HepG2 (cell line): ENCODE measurements around the gene HINFP. TPM values are rescaled to one million over a fixed set of nuclear protein-coding genes. Genes with fewer than 3 reads are reported as not detected.

Experiments used
- ATAC-seq: fragments of 200-7000 bp; cut with Tn5 transposase; 3 replicates; pipeline ENCODE4 v1.9.1; 2020; ENCODE audit warnings: mild to moderate bottlenecking, moderate library complexity
- BruUV-seq: library from RNA; stranded (reverse); fragments of 400-500 nt; replicated peaks from 2 replicates; lab custom pipeline; 2021; lab: Mats Ljungman, UMichigan
- CTCF ChIA-PET: fragments of 300-600 bp; formaldehyde crosslinking; extraction: SDS; loops from one replicate; lab custom pipeline; 2021; ENCODE audit warnings: low total read pairs, inconsistent platforms, low intra/inter-chr PET ratio; lab: Yijun Ruan, JAX
- POLR2A ChIA-PET: fragments of 350-600 bp; sonication (Branson Sonifier 250); formaldehyde crosslinking; loops from one replicate; lab custom pipeline; 2020; ENCODE audit warnings: antibody characterized with exemption, inconsistent platforms; lab: Yijun Ruan, JAX
- DNase-seq: peaks from one replicate; pipeline ENCODE4 v3.0.0-alpha.2; 2015; ENCODE audit warnings: low spot score
- FAIRE-seq: peaks from 3 replicates; lab custom pipeline; 2011; peaks lifted over from hg19 to GRCh38; lab: Jason Lieb, UNC
- H2AFZ ChIP-seq: one replicate; pipeline ENCODE4 v1.6.1; 2011; ENCODE audit warnings: low read length, inconsistent platforms
- H3K27ac ChIP-seq: fragments of 300-600 bp; 3 replicates; pipeline ENCODE4 v1.8.0; 2011; ENCODE audit warnings: mixed run types, mild to moderate bottlenecking, mixed read lengths, low read length, inconsistent platforms; ENCODE audit not compliant: insufficient read depth; ENCODE audit errors: extremely low read length
- H3K27me3 ChIP-seq, 2 experiments: fragments of 200-600 bp in 1 of 2; 2 replicates in 1 of 2; 3 replicates in 1 of 2; pipeline versions ENCODE4 v1.6.0 to v1.8.0; 2011; ENCODE audit warnings: low read length in 2 of 2, mild to moderate bottlenecking in 2 of 2, moderate library complexity in 2 of 2, inconsistent platforms in 1 of 2; ENCODE audit not compliant: insufficient read depth in 2 of 2, control insufficient read depth in 1 of 2
- H3K36me3 ChIP-seq, 2 experiments: fragments of 200-600 bp in 1 of 2; replicated peaks in 1 of 2; 2 replicates in 1 of 2; 3 replicates in 1 of 2; pipeline versions ENCODE4 v1.5.1 to v1.8.0; 2011; ENCODE audit warnings: low read length in 2 of 2, inconsistent platforms in 1 of 2; ENCODE audit not compliant: insufficient read depth in 2 of 2, control insufficient read depth in 1 of 2
- H3K4me1 ChIP-seq: 2 replicates; pipeline ENCODE4 v1.5.1; 2012; ENCODE audit warnings: low read length, inconsistent platforms; ENCODE audit not compliant: insufficient read depth
- H3K4me2 ChIP-seq: 2 replicates; pipeline ENCODE4 v1.6.0; 2011; ENCODE audit warnings: low read depth, low read length, inconsistent platforms
- H3K4me3 ChIP-seq, 3 experiments: fragments of 200-600 bp in 1 of 3; sonication (generic), shearing (Covaris generic) in 1 of 3; replicated peaks in 1 of 3; 2 replicates each; pipeline ENCODE4 v1.5.1; 2011 to 2016; ENCODE audit warnings: low read length in 3 of 3, inconsistent platforms in 2 of 3, low read depth in 2 of 3, mild to moderate bottlenecking in 2 of 3, control low read depth in 1 of 3, mixed read lengths in 1 of 3; ENCODE audit not compliant: insufficient read depth in 1 of 3
- H3K79me2 ChIP-seq: one replicate; pipeline ENCODE4 v1.6.1; 2011; ENCODE audit warnings: low read length, inconsistent platforms; ENCODE audit not compliant: insufficient read depth
- H3K9ac ChIP-seq: 2 replicates; pipeline ENCODE4 v1.6.0; 2011; ENCODE audit warnings: mild to moderate bottlenecking, low read depth, low read length, inconsistent platforms; ENCODE audit not compliant: insufficient read depth
- H3K9me3 ChIP-seq: 2 replicates; pipeline ENCODE4 v1.5.1; 2012; ENCODE audit warnings: mild to moderate bottlenecking, low read length
- H4K20me1 ChIP-seq: 2 replicates; pipeline ENCODE4 v1.6.0; 2011; ENCODE audit warnings: inconsistent platforms, mild to moderate bottlenecking, low read length, moderate library complexity; ENCODE audit not compliant: insufficient read depth
- ARID2 ChIP-seq: sonication (generic); formaldehyde crosslinking; IDR thresholded peaks from 2 replicates; pipeline ENCODE4 v1.8.1; 2022; ENCODE audit warnings: mild to moderate bottlenecking, missing genetic modification reagents, borderline replicate concordance
- CC2D1A ChIP-seq: sonication (generic); formaldehyde crosslinking; IDR thresholded peaks from 2 replicates; pipeline ENCODE4 v1.8.1; 2023; ENCODE audit warnings: mild to moderate bottlenecking, missing genetic modification reagents
- CREB3 ChIP-seq: sonication (generic); formaldehyde crosslinking; IDR thresholded peaks from 2 replicates; pipeline ENCODE4 v1.5.0; 2020; ENCODE audit warnings: missing genetic modification reagents
- EEA1 ChIP-seq: sonication (generic); formaldehyde crosslinking; IDR thresholded peaks from 2 replicates; pipeline ENCODE4 v1.5.1; 2020; ENCODE audit warnings: mild to moderate bottlenecking, missing genetic modification reagents, borderline replicate concordance
- EP300 ChIP-seq, 3 experiments: sonication (generic) in 1 of 3; formaldehyde crosslinking in 1 of 3; IDR thresholded peaks; 2 replicates each; pipeline versions ENCODE4 v1.5.1 to v1.6.1; 2011 to 2020; ENCODE audit warnings: low read depth in 2 of 3, low read length in 2 of 3, borderline replicate concordance in 1 of 3, improper control_type of control experiment in 1 of 3, mild to moderate bottlenecking in 1 of 3, missing genetic modification reagents in 1 of 3, moderate library complexity in 1 of 3
- FOXK2 ChIP-seq: fragments of 450-650 bp; IDR thresholded peaks from 2 replicates; pipeline ENCODE4 v1.6.1; 2016
- GABPB1 ChIP-seq: IDR thresholded peaks from 2 replicates; pipeline ENCODE4 v1.6.1; 2016; ENCODE audit warnings: mild to moderate bottlenecking, missing genetic modification reagents, moderate library complexity, missing compliant biosample characterization
- KAT7 ChIP-seq: IDR thresholded peaks from 2 replicates; pipeline ENCODE4 v1.6.1; 2018; ENCODE audit warnings: borderline replicate concordance, missing compliant biosample characterization
- KDM4B ChIP-seq: sonication (generic); formaldehyde crosslinking; IDR thresholded peaks from 2 replicates; pipeline ENCODE4 v1.4.0; 2020; ENCODE audit warnings: missing genetic modification reagents
- MLLT10 ChIP-seq: sonication (generic); formaldehyde crosslinking; IDR thresholded peaks from 2 replicates; pipeline ENCODE4 v1.4.0; 2020; ENCODE audit warnings: missing genetic modification reagents
- MTF2 ChIP-seq: sonication (generic); formaldehyde crosslinking; IDR thresholded peaks from 2 replicates; pipeline ENCODE4 v1.5.0; 2020; ENCODE audit warnings: missing genetic modification reagents, borderline replicate concordance
- NPAS2 ChIP-seq: sonication (generic); formaldehyde crosslinking; IDR thresholded peaks from 2 replicates; pipeline ENCODE4 v1.8.0; 2022; ENCODE audit warnings: mild to moderate bottlenecking, missing genetic modification reagents, borderline replicate concordance
- SALL2 ChIP-seq: sonication (generic); formaldehyde crosslinking; IDR thresholded peaks from 2 replicates; pipeline ENCODE4 v1.8.1; 2023; ENCODE audit warnings: mild to moderate bottlenecking, missing genetic modification reagents, inconsistent platforms
- TAF1 ChIP-seq: sonication (generic); formaldehyde crosslinking; IDR thresholded peaks from 2 replicates; pipeline ENCODE4 v1.4.0; 2020; ENCODE audit warnings: missing genetic modification reagents
- ZFP36L2 ChIP-seq: sonication (generic); formaldehyde crosslinking; IDR thresholded peaks from 2 replicates; pipeline ENCODE4 v1.4.0; 2020; ENCODE audit warnings: missing genetic modification reagents
- ZFP82 ChIP-seq: sonication (generic); formaldehyde crosslinking; IDR thresholded peaks from 2 replicates; pipeline ENCODE4 v1.5.1; 2020; ENCODE audit warnings: mild to moderate bottlenecking, missing genetic modification reagents, borderline replicate concordance
- ZNF547 ChIP-seq: sonication (generic); formaldehyde crosslinking; IDR thresholded peaks from 2 replicates; pipeline ENCODE4 v1.5.1; 2020; ENCODE audit warnings: mild to moderate bottlenecking, missing genetic modification reagents
- ZNF550 ChIP-seq: sonication (generic); formaldehyde crosslinking; IDR thresholded peaks from 2 replicates; pipeline ENCODE4 v1.4.0; 2020; ENCODE audit warnings: mild to moderate bottlenecking, missing genetic modification reagents, borderline replicate concordance
- ZNF747 ChIP-seq: sonication (generic); formaldehyde crosslinking; IDR thresholded peaks from 2 replicates; pipeline ENCODE4 v1.8.1; 2023; ENCODE audit warnings: missing genetic modification reagents, mild to moderate bottlenecking, borderline replicate concordance
- WGBS: methylation state at CpG from one replicate; pipeline ENCODE4 v1.1.6; 2017; ENCODE audit warnings: low lambda C conversion rate; 5-methylcytosine and 5-hydroxymethylcytosine counted together
- in situ Hi-C: cut with HindIII; loops from 2 replicates; pipeline ENCODE4 v1.10.0; 2017; ENCODE audit warnings: low pct_unique_long_range_greater_than_20kb; ENCODE audit not compliant: extremely low pct_ligation_motif_present
- intact Hi-C: fragments of 100-400 bp; cut with micrococcal nuclease; formaldehyde crosslinking; loops from one replicate; pipeline ENCODE4 v1.10.0; 2022; ENCODE audit not compliant: unreplicated experiment
- polyA plus RNA-seq, 8 experiments: library from polyadenylated mRNA; depleted of rRNA in 3 of 8; stranded (reverse) in 7 of 8; unstranded in 1 of 8; fragments of >200 nt; fragmentation: Illumina TruSeq in 4 of 8; extraction: Trizol in 4 of 8; gene quantifications; 2 replicates each; pipeline versions ENCODE4 v1.2.1 to v1.2.3, GENCODE V29; 2011 to 2016; ENCODE audit warnings: low read depth in 4 of 8, missing spikeins in 1 of 8, mixed read lengths in 1 of 8; ENCODE audit not compliant: insufficient read depth in 1 of 8
- total RNA-seq, 5 experiments: library from RNA; depleted of rRNA; stranded (reverse); fragments of >200 nt; fragmentation: Illumina TruSeq; extraction: Trizol; gene quantifications; 2 replicates each; pipeline ENCODE4 v1.2.3, GENCODE V29; 2016; ENCODE audit warnings: low read depth in 1 of 5
- TF ChIP-seq, protein P1 (sequence below): sonication (generic); formaldehyde crosslinking; IDR thresholded peaks from 2 replicates; pipeline ENCODE4 v1.5.0; 2020; ENCODE audit warnings: missing genetic modification reagents
- TF ChIP-seq, protein P2 (sequence below): sonication (generic); formaldehyde crosslinking; conservative IDR thresholded peaks from 2 replicates; pipeline ENCODE4 v1.8.0; 2022; ENCODE audit warnings: low read depth, missing genetic modification reagents

Gene HINFP
- total and polyA plus RNA-seq, 2 of the 13 experiments (the other 11 are each of a cell fraction or from before 2014, with no cell fraction given), result 15.1 to 21.4 TPM

- CTCF ChIA-PET, result no interaction called here
- in situ Hi-C loops, result no loop called here
- Histone ChIP-seq H2AFZ (peak within 1 kb of the TSS; percentile 92), H3K27ac (peak within 1 kb of the TSS; percentile 98), H3K4me3 (peak within 1 kb of the TSS; percentile 71 to 93 (median 77)), H4K20me1 (no peaks in the 10 kb centered on the region), H3K79me2 (peaks cover 14% of the 10 kb centered on the region), H3K9me3 (no peaks in the 10 kb centered on the region), H3K4me1 (peaks cover 30% of the 10 kb centered on the region), H3K36me3 (peaks cover 4 to 26% of the 10 kb centered on the region in 2 experiments), H3K27me3 (no peaks in the 10 kb centered on the region; a peak in 1 of 5 replicates), H3K9ac (peak within 1 kb of the TSS; percentile 93), H3K4me2 (peak within 1 kb of the TSS; percentile 89)
- intact Hi-C loops, result no loop called here
- BruUV-seq, result TSS peak; percentile 97
- ATAC-seq (peak; percentile 89), DNase-seq (peak; percentile 92), FAIRE-seq (peak; percentile 93)
- under 1% methylated on average over 21 of the region's 45 CpGs for WGBS
- POLR2A ChIA-PET, result interaction anchor here (0.6 to 3.8 kb wide), 42 partner anchors 8 to 464 kb away, joined by 3 to 109 read pairs (median 4); partner anchors contain the start of genes BCL9L, C2CD2L, CBL and CENATAC
- TF ChIP-seq GABPB1 (CRISPR knock-in tag) (peak; percentile 98), FOXK2 (no peak), ARID2 (CRISPR knock-in tag) (no peak), ZNF547 (peak; percentile 63; the same call in 1 of the 2 replicates), TAF1 (CRISPR knock-in tag) (peak; percentile 60; the same call in 1 of the 2 replicates), ZFP82 (no peak), NPAS2 (no peak), KAT7 (CRISPR knock-in tag) (no peak; the same call in 1 of the 2 replicates), SALL2 (CRISPR knock-in tag) (peak; percentile 48; the same call in 1 of the 2 replicates), ZFP36L2 (CRISPR knock-in tag) (no peak), ZNF550 (CRISPR knock-in tag) (no peak), MTF2 (CRISPR knock-in tag) (no peak), KDM4B (peak; percentile 29; the same call in 1 of the 2 replicates), MLLT10 (CRISPR knock-in tag) (no peak), CREB3 (peak; percentile 54; the same call in 1 of the 2 replicates), EEA1 (CRISPR knock-in tag) (no peak), ZNF747 (CRISPR knock-in tag) (0 out of 2 replicates have a peak, but pooled peaks have one; percentile 39), CC2D1A (no peak), EP300 (IDR thresholded peaks at IDR 0.05; ENCODE audit: low read depth in 2 of 2, low read length in 2 of 2) (no peak), EP300 (CRISPR knock-in tag; IDR thresholded peaks at IDR 0.05; ENCODE audit: borderline replicate concordance) (no peak)
- TF ChIP-seq, protein P1, sequence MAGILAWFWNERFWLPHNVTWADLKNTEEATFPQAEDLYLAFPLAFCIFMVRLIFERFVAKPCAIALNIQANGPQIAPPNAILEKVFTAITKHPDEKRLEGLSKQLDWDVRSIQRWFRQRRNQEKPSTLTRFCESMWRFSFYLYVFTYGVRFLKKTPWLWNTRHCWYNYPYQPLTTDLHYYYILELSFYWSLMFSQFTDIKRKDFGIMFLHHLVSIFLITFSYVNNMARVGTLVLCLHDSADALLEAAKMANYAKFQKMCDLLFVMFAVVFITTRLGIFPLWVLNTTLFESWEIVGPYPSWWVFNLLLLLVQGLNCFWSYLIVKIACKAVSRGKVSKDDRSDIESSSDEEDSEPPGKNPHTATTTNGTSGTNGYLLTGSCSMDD (CRISPR knock-in tag), result no peak
- TF ChIP-seq, protein P2, sequence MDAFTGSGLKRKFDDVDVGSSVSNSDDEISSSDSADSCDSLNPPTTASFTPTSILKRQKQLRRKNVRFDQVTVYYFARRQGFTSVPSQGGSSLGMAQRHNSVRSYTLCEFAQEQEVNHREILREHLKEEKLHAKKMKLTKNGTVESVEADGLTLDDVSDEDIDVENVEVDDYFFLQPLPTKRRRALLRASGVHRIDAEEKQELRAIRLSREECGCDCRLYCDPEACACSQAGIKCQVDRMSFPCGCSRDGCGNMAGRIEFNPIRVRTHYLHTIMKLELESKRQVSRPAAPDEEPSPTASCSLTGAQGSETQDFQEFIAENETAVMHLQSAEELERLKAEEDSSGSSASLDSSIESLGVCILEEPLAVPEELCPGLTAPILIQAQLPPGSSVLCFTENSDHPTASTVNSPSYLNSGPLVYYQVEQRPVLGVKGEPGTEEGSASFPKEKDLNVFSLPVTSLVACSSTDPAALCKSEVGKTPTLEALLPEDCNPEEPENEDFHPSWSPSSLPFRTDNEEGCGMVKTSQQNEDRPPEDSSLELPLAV (CRISPR knock-in tag), result no peak
These were observed 36.5 kb upstream of the HINFP start, which contains the start of gene HMBS for GRCh38 chr11:119084663-119085436. Gene HMBS (plus strand): TSS chr11:119084881. CDS start chr11:119085034, 153 bp downstream.
